GM12891 (cell line): Measurements from ENCODE around the gene TTC23.

Experiments used
- POLR2A ChIP-seq: IDR thresholded peaks from 2 replicates; pipeline ENCODE4 v1.6.1; 2011; ENCODE audit warnings: low read depth, low read length, control low read depth
- POU2F2 ChIP-seq: IDR thresholded peaks from 2 replicates; pipeline ENCODE4 v1.6.1; 2011; ENCODE audit warnings: low read depth, mild to moderate bottlenecking, control low read depth, low read length, moderate library complexity

- TF ChIP-seq POU2F2 (no peak), POLR2A (no peak)
Measured at GRCh38 chr15:99149366-99149765, 100.0 kb downstream of the TTC23 start.
